ENCODE data around the gene IKBKE.

DNA sequence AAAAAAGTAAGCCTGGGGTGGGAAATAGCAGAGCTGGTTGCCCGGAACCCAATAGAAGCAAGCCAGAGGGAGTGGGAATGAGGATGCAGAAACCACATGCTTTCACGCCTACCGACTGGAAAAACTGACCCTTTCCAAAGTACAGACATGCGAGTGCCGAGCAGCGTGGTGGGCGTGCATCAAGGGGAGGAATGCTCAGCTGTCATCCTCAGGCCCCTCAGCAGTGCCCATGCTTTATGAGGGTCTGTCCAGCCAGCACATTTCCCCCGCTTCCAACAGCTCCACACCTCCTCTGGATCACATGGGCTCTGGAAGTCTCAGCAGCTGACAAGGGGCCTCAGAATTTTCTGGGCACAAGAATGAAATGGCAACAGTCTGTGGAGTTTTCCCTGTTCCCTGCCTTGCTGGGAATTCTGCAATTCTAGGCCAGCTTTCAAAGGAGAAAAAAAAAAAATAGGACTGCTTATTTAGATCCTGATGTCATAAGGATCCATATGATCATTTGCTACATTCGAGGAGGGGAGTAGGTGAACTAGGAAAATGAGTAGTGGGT, 19.1 kb upstream of the IKBKE start:
- TF ChIP-seq POLR2A (IDR thresholded peaks at IDR 0.05; ENCODE audit: low read length) = no peak
- no peak for TF ChIP-seq GATA1 (IDR thresholded peaks at IDR 0.05; ENCODE audit: low read depth, low read length)
